HepG2 (cell line): ENCODE measurements around the gene DDAH2. TPM values are rescaled to one million over a fixed set of nuclear protein-coding genes. Genes with fewer than 3 reads are reported as not detected.

ENCODE experiments used
- ARHGAP35 ChIP-seq: sonication (generic); formaldehyde crosslinking; IDR thresholded peaks from 2 replicates; pipeline ENCODE4 v1.9.0; 2022; ENCODE audit warnings: mild to moderate bottlenecking, inconsistent platforms, moderate library complexity, missing genetic modification reagents, borderline replicate concordance
- ARNT2 ChIP-seq: sonication (generic); formaldehyde crosslinking; IDR thresholded peaks from 2 replicates; pipeline ENCODE4 v1.8.0; 2022; ENCODE audit warnings: mild to moderate bottlenecking, low read depth, missing genetic modification reagents, moderate library complexity
- ATRX ChIP-seq: sonication (generic); formaldehyde crosslinking; IDR thresholded peaks from 2 replicates; pipeline ENCODE4 v1.4.0; 2020; ENCODE audit warnings: missing genetic modification reagents, borderline replicate concordance
- CCAR2 ChIP-seq: fragments of 200-400 bp; formaldehyde crosslinking; optimal IDR thresholded peaks from 2 replicates; pipeline ENCODE3; 2018; ENCODE audit warnings: low read depth, mild to moderate bottlenecking, low read length, moderate library complexity
- DNMT3B ChIP-seq: conservative IDR thresholded peaks from 2 replicates; pipeline ENCODE4 v1.6.1; 2016; ENCODE audit warnings: missing biosample characterization, control low read depth
- HIC2 ChIP-seq: sonication (generic); formaldehyde crosslinking; IDR thresholded peaks from 2 replicates; pipeline ENCODE4 v1.9.0; 2022; ENCODE audit warnings: low read depth, missing genetic modification reagents
- IKZF1 ChIP-seq: fragments of 450-650 bp; IDR thresholded peaks from 2 replicates; pipeline ENCODE4 v1.7.1; 2016
- JARID2 ChIP-seq: sonication (generic); formaldehyde crosslinking; IDR thresholded peaks from 2 replicates; pipeline ENCODE4 v1.8.1; 2023; ENCODE audit warnings: missing genetic modification reagents, inconsistent platforms; ENCODE audit not compliant: insufficient replicate concordance
- KAT7 ChIP-seq: IDR thresholded peaks from 2 replicates; pipeline ENCODE4 v1.6.1; 2018; ENCODE audit warnings: borderline replicate concordance, missing compliant biosample characterization
- MTA3 ChIP-seq: sonication (generic); formaldehyde crosslinking; IDR thresholded peaks from 2 replicates; pipeline ENCODE4 v1.4.0; 2020; ENCODE audit warnings: missing genetic modification reagents
- NAIF1 ChIP-seq: sonication (generic); formaldehyde crosslinking; IDR thresholded peaks from 2 replicates; pipeline ENCODE4 v1.5.0; 2020; ENCODE audit warnings: mild to moderate bottlenecking, missing genetic modification reagents, borderline replicate concordance
- NFKBIZ ChIP-seq: IDR thresholded peaks from 2 replicates; pipeline ENCODE4 v1.6.1; 2018; ENCODE audit warnings: missing genetic modification reagents, missing compliant biosample characterization
- REXO4 ChIP-seq: sonication (generic); formaldehyde crosslinking; IDR thresholded peaks from 2 replicates; pipeline ENCODE4 v1.8.0; 2022; ENCODE audit warnings: missing genetic modification reagents, mild to moderate bottlenecking, borderline replicate concordance
- RXRB ChIP-seq: IDR thresholded peaks from 2 replicates; pipeline ENCODE4 v1.6.1; 2016; ENCODE audit warnings: borderline replicate concordance, missing genetic modification reagents, missing compliant biosample characterization
- SAP130 ChIP-seq: IDR thresholded peaks from 2 replicates; pipeline ENCODE4 v1.6.1; 2016; ENCODE audit warnings: low read depth
- SRSF4 ChIP-seq: fragments of 200-400 bp; formaldehyde crosslinking; IDR thresholded peaks from one replicate; pipeline ENCODE4 v1.6.1; 2018; ENCODE audit warnings: mild to moderate bottlenecking, low read depth, low read length, moderate library complexity; ENCODE audit not compliant: poor library complexity, severe bottlenecking
- TAF1 ChIP-seq: sonication (generic); formaldehyde crosslinking; IDR thresholded peaks from 2 replicates; pipeline ENCODE4 v1.4.0; 2020; ENCODE audit warnings: missing genetic modification reagents
- ZFP91 ChIP-seq: sonication (generic); formaldehyde crosslinking; IDR thresholded peaks from 2 replicates; pipeline ENCODE4 v1.9.0; 2022; ENCODE audit warnings: missing genetic modification reagents, mild to moderate bottlenecking, borderline replicate concordance
- ZKSCAN1 ChIP-seq: fragments of 150-350 bp; IDR thresholded peaks from 2 replicates; pipeline ENCODE4 v1.6.1; 2014; ENCODE audit warnings: low read length
- ZNF275 ChIP-seq: sonication (generic); formaldehyde crosslinking; IDR thresholded peaks from 2 replicates; pipeline ENCODE4 v1.8.0; 2022; ENCODE audit warnings: missing genetic modification reagents, mild to moderate bottlenecking, inconsistent platforms, borderline replicate concordance
- ZNF460 ChIP-seq: sonication (generic); formaldehyde crosslinking; IDR thresholded peaks from 2 replicates; pipeline ENCODE4 v1.5.1; 2020; ENCODE audit warnings: missing genetic modification reagents, mild to moderate bottlenecking, borderline replicate concordance
- ZNF570 ChIP-seq: sonication (generic); formaldehyde crosslinking; IDR thresholded peaks from 2 replicates; pipeline ENCODE4 v1.4.0; 2020; ENCODE audit warnings: mild to moderate bottlenecking, missing genetic modification reagents, borderline replicate concordance
- ZNF616 ChIP-seq: sonication (generic); formaldehyde crosslinking; IDR thresholded peaks from 2 replicates; pipeline ENCODE4 v1.5.0; 2020; ENCODE audit warnings: low read depth, mild to moderate bottlenecking, missing genetic modification reagents
- ZNF639 ChIP-seq: conservative IDR thresholded peaks from 2 replicates; pipeline ENCODE4 v1.6.1; 2018; ENCODE audit warnings: missing genetic modification reagents
- ZSCAN12 ChIP-seq: sonication (generic); formaldehyde crosslinking; IDR thresholded peaks from 2 replicates; pipeline ENCODE4 v1.9.0; 2021; ENCODE audit warnings: mild to moderate bottlenecking, missing genetic modification reagents
- polyA plus RNA-seq, 8 experiments: library from polyadenylated mRNA; depleted of rRNA in 3 of 8; stranded (reverse) in 7 of 8; unstranded in 1 of 8; fragments of >200 nt; fragmentation: Illumina TruSeq in 4 of 8; extraction: Trizol in 4 of 8; gene quantifications; 2 replicates each; pipeline versions ENCODE4 v1.2.1 to v1.2.3, GENCODE V29; 2011 to 2016; ENCODE audit warnings: low read depth in 4 of 8, missing spikeins in 1 of 8, mixed read lengths in 1 of 8; ENCODE audit not compliant: insufficient read depth in 1 of 8
- total RNA-seq, 5 experiments: library from RNA; depleted of rRNA; stranded (reverse); fragments of >200 nt; fragmentation: Illumina TruSeq; extraction: Trizol; gene quantifications; 2 replicates each; pipeline ENCODE4 v1.2.3, GENCODE V29; 2016; ENCODE audit warnings: low read depth in 1 of 5

Gene DDAH2
- total and polyA plus RNA-seq, 2 of the 13 experiments (the other 11 are each of a cell fraction or from before 2014, with no cell fraction given) = 16.4 to 21.1 TPM

- TF ChIP-seq REXO4 (CRISPR knock-in tag) (no peak), HIC2 (CRISPR knock-in tag) (no peak), ZNF570 (CRISPR knock-in tag) (no peak), RXRB (CRISPR knock-in tag) (peak; percentile 96), ZKSCAN1 (no peak), CCAR2 (no peak), SAP130 (peak; percentile 94), ZNF616 (CRISPR knock-in tag) (no peak), ATRX (no peak), MTA3 (CRISPR knock-in tag) (no peak), ARNT2 (no peak), ZNF275 (CRISPR knock-in tag) (no peak), ZFP91 (CRISPR knock-in tag) (no peak), KAT7 (CRISPR knock-in tag) (no peak), ZSCAN12 (CRISPR knock-in tag) (no peak), NAIF1 (CRISPR knock-in tag) (0 out of 2 replicates have a peak, but pooled peaks have one; percentile 53), SRSF4 (no peak), JARID2 (no peak), IKZF1 (no peak), TAF1 (peak; percentile 46; the same call in 1 of the 2 replicates), NFKBIZ (CRISPR knock-in tag) (peak; percentile 61; the same call in 1 of the 2 replicates), ZNF460 (CRISPR knock-in tag) (peak; percentile 84; the same call in 1 of the 2 replicates), ZNF639 (CRISPR knock-in tag) (0 out of 2 replicates have a peak, but pooled peaks have one; percentile 19), ARHGAP35 (no peak), DNMT3B (no peak; the same call in 1 of the 2 replicates)
These were observed 8.4 kb upstream of the DDAH2 start (continued) for GRCh38 chr6:31737315-31737990.
